ENCODE results near the gene LUZP1.

GRCh38 chr1:23178950-23179349 is 10.3 kb upstream of the LUZP1 start:
- TF ChIP-seq ZNF274 (IDR thresholded peaks at IDR 0.05; ENCODE audit: low read depth, low read length) = no peak
- no peak for TF ChIP-seq YY1 (IDR thresholded peaks at IDR 0.05; ENCODE audit: insufficient read depth, insufficient read length)
- no peak for TF ChIP-seq SUZ12 (IDR thresholded peaks at IDR 0.05; ENCODE audit: extremely low read depth, insufficient read depth, insufficient read length)
